OCI-LY3 (cell line): Measurements from ENCODE around the gene WASHC3.

Source experiments
- H2AFZ ChIP-seq: fragments of 200-600, 300-600 bp; shearing (Covaris generic); 2 replicates; pipeline ENCODE4 v1.6.0; 2014; ENCODE audit warnings: antibody characterized with exemption, low read depth, low read length
- H3K27ac ChIP-seq: fragments of 200-600, 300-600 bp; sonication (generic); 2 replicates; pipeline ENCODE4 v1.5.1; 2014; ENCODE audit warnings: mild to moderate bottlenecking, low read length, moderate library complexity, mixed read lengths
- H3K27me3 ChIP-seq: fragments of 200-600, 300-600 bp; sonication (generic); 2 replicates; pipeline ENCODE4 v1.6.1; 2014; ENCODE audit warnings: low read depth, low read length, mixed read lengths
- H3K36me3 ChIP-seq: fragments of 200-600, 300-600 bp; sonication (generic); replicated peaks from 2 replicates; pipeline ENCODE3; 2014; ENCODE audit warnings: low read depth, low read length, mixed read lengths
- H3K4me1 ChIP-seq: fragments of 300-600, 200-600 bp; sonication (generic); 2 replicates; pipeline ENCODE4 v1.6.1; 2014; ENCODE audit warnings: low read length, mixed read lengths
- H3K4me2 ChIP-seq: fragments of 200-600, 300-600 bp; sonication (generic); 2 replicates; pipeline ENCODE4 v1.6.1; 2014; ENCODE audit warnings: low read length, mixed read lengths
- H3K4me3 ChIP-seq: fragments of 300-600, 200-600 bp; sonication (generic); 2 replicates; pipeline ENCODE4 v1.5.1; 2014; ENCODE audit warnings: antibody characterized with exemption, mild to moderate bottlenecking, low read length, moderate library complexity
- H3K79me2 ChIP-seq: fragments of 300-600, 200-600 bp; shearing (Covaris generic); 2 replicates; pipeline ENCODE4 v1.6.1; 2014; ENCODE audit warnings: mild to moderate bottlenecking, low read length, mixed read lengths
- H3K9ac ChIP-seq: fragments of 300-600, 200-600 bp; shearing (Covaris generic); 2 replicates; pipeline ENCODE4 v1.6.0; 2014; ENCODE audit warnings: mild to moderate bottlenecking, low read length, moderate library complexity
- H3K9me3 ChIP-seq: fragments of 200-600, 300-600 bp; shearing (Covaris generic); 2 replicates; pipeline ENCODE4 v1.6.1; 2014; ENCODE audit warnings: low read length, mixed read lengths; ENCODE audit not compliant: insufficient read depth
- H4K20me1 ChIP-seq: fragments of 200-600, 300-600 bp; sonication (generic); 2 replicates; pipeline ENCODE4 v1.6.1; 2016; ENCODE audit warnings: low read length, mixed read lengths; ENCODE audit not compliant: insufficient read depth
- CTCF ChIP-seq: fragments of 200-600, 300-600 bp; sonication (generic); IDR thresholded peaks from 2 replicates; pipeline ENCODE4 v1.5.1; 2014; ENCODE audit warnings: antibody characterized with exemption, low read length, low read depth
- EZH2phosphoT487 ChIP-seq: fragments of 200-600 bp; shearing (Covaris generic); IDR thresholded peaks from 2 replicates; pipeline ENCODE4 v1.6.1; 2018; ENCODE audit warnings: antibody characterized with exemption, mixed run types, low read depth

Gene WASHC3

GRCh38 chr12:102031852-102032251 is 29.9 kb downstream of the WASHC3 start:
- TF ChIP-seq CTCF (no peak), EZH2phosphoT487 (no peak)
- no peak overlapping the region for H3K4me3 ChIP-seq

DNA sequence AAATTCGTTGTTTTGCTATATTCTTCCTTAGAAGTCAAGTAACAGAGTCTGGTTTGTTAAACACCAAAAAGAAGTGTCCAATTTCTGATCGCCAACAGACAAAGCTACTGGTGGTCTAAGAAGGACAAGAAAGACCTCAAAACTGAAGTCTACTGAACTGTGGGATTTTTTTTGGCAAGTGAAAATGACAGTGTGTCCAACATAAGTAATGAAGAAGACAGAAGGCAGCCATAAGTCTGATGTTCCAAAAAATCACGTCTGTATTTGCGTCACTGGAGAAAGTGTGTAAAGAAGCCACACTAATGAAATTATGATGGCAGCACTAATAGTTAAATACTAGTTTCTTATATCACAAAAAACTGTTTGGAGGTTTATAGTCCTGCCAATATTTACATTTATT is 32.6 kb downstream of the WASHC3 start:
- H3K9ac ChIP-seq: no peak overlapping the region
- H3K4me1 ChIP-seq: no peaks in the 10 kb centered on the region
- H3K9me3 ChIP-seq: no peaks in the 10 kb centered on the region
- no peak overlapping the region for H3K4me2 ChIP-seq
- H4K20me1 ChIP-seq: no peaks in the 10 kb centered on the region
- no peak overlapping the region for H2AFZ ChIP-seq
- peaks cover 12% of the 10 kb centered on the region for H3K36me3 ChIP-seq
- no peaks in the 10 kb centered on the region for H3K27me3 ChIP-seq
- H3K27ac ChIP-seq: no peak overlapping the region
- TF ChIP-seq EZH2phosphoT487: no peak
- no peak for TF ChIP-seq CTCF
- H3K4me3 ChIP-seq: no peak overlapping the region
- no peaks in the 10 kb centered on the region for H3K79me2 ChIP-seq

More at GRCh38 chr12:102031852-102032251, 29.9 kb downstream of the WASHC3 start:
- Histone ChIP-seq H3K9me3 (no peaks in the 10 kb centered on the region), H4K20me1 (no peaks in the 10 kb centered on the region), H3K9ac (no peak overlapping the region), H2AFZ (no peak overlapping the region), H3K36me3 (peaks cover 15% of the 10 kb centered on the region), H3K79me2 (no peaks in the 10 kb centered on the region), H3K27ac (no peak overlapping the region), H3K27me3 (no peaks in the 10 kb centered on the region), H3K4me2 (no peak overlapping the region), H3K4me1 (no peaks in the 10 kb centered on the region)

GRCh38 chr12:102026728-102027127 is 35.1 kb downstream of the WASHC3 start:
- H2AFZ ChIP-seq: no peak overlapping the region
- H3K4me1 ChIP-seq: no peaks in the 10 kb centered on the region
- TF ChIP-seq CTCF (0 out of 2 replicates have a peak, but pooled peaks have one; percentile 5), EZH2phosphoT487 (no peak)
- H3K9me3 ChIP-seq: no peaks in the 10 kb centered on the region
- H3K36me3 ChIP-seq: peaks cover 14% of the 10 kb centered on the region
- no peaks in the 10 kb centered on the region for H3K79me2 ChIP-seq
- H3K4me3 ChIP-seq: no peak overlapping the region
- H3K27ac ChIP-seq: no peak overlapping the region
- no peaks in the 10 kb centered on the region for H3K27me3 ChIP-seq
- H3K4me2 ChIP-seq: no peak overlapping the region
- H4K20me1 ChIP-seq: no peaks in the 10 kb centered on the region
- no peak overlapping the region for H3K9ac ChIP-seq

GRCh38 chr12:102024765-102025164 is 37.0 kb downstream of the WASHC3 start:
- TF ChIP-seq CTCF: no peak
- no peak for TF ChIP-seq EZH2phosphoT487

More at GRCh38 chr12:102024765-102025164, 37.0 kb downstream of the WASHC3 start:
- no peaks in the 10 kb centered on the region for H3K79me2 ChIP-seq
- H4K20me1 ChIP-seq: no peaks in the 10 kb centered on the region
- no peak overlapping the region for H3K9ac ChIP-seq
- H3K36me3 ChIP-seq: peaks cover 12% of the 10 kb centered on the region
- no peaks in the 10 kb centered on the region for H3K9me3 ChIP-seq
- no peak overlapping the region for H3K27ac ChIP-seq
- H2AFZ ChIP-seq: no peak overlapping the region
- no peaks in the 10 kb centered on the region for H3K27me3 ChIP-seq
- no peaks in the 10 kb centered on the region for H3K4me1 ChIP-seq
- no peak overlapping the region for H3K4me3 ChIP-seq
- H3K4me2 ChIP-seq: no peak overlapping the region
